ENCODE measurements around the gene PLPPR1.

DNA sequence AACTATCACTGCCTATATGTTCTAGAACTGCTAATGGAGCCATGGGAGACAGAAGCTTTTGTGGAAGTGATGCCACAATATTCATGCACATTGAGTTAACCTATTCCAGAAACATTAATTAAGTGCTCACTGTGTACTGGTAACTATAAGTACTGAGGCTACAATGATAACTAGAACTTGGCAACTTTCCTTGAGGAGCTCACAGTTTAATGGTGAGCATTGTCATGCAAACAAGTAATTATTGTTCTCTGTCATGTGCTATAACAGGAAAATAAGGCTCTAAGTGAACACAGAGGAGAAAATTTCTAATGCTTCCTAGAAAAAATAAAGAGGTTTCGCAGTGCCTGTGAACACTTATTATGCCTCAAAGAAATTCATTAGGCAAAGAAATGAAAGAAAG lies 214.1 kb downstream of the PLPPR1 start:
- TF ChIP-seq, protein P1, sequence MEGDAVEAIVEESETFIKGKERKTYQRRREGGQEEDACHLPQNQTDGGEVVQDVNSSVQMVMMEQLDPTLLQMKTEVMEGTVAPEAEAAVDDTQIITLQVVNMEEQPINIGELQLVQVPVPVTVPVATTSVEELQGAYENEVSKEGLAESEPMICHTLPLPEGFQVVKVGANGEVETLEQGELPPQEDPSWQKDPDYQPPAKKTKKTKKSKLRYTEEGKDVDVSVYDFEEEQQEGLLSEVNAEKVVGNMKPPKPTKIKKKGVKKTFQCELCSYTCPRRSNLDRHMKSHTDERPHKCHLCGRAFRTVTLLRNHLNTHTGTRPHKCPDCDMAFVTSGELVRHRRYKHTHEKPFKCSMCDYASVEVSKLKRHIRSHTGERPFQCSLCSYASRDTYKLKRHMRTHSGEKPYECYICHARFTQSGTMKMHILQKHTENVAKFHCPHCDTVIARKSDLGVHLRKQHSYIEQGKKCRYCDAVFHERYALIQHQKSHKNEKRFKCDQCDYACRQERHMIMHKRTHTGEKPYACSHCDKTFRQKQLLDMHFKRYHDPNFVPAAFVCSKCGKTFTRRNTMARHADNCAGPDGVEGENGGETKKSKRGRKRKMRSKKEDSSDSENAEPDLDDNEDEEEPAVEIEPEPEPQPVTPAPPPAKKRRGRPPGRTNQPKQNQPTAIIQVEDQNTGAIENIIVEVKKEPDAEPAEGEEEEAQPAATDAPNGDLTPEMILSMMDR (IDR thresholded peaks at IDR 0.05; ENCODE audit: poor library complexity, severe bottlenecking) = no peak
- TF ChIP-seq RAD21 (conservative IDR thresholded peaks at IDR 0.05) (no peak), EZH2 (IDR thresholded peaks at IDR 0.05; ENCODE audit: borderline replicate concordance, insufficient read depth, low read length, poor library complexity, severe bottlenecking) (no peak), TAF1 (IDR thresholded peaks at IDR 0.05; ENCODE audit: low read depth) (no peak), EP300 (conservative IDR thresholded peaks at IDR 0.05; ENCODE audit: poor library complexity, severe bottlenecking) (no peak), POLR2AphosphoS5 (IDR thresholded peaks at IDR 0.05) (no peak)

Measured in neural cell (in vitro differentiated cells).